ENCODE results near the gene WNK3. TPM values are rescaled to one million over a fixed set of nuclear protein-coding genes. Genes with fewer than 3 reads are reported as not detected.

Gene WNK3
- total RNA-seq, 8 experiments from 2014 or later: 0.20 to 23.2 (median 17.7) TPM

GRCh38 chrX:54180403-54180802, 177.4 kb downstream of the WNK3 start:
- in situ Hi-C loops (cut with MboI; ENCODE audit: low pct_unique_long_range_greater_than_20kb in 2 of 9, low sequenced_read_pairs in 9 of 9, unreplicated experiment in 9 of 9): loop anchor here in 1 of 9 experiments (25.0 kb wide), 1 partner anchor 107 kb away; no protein-coding TSS in a partner anchor
- ATAC-seq (replicated peaks in 6 of 8): no peak
- Histone ChIP-seq H3K4me3 (peak overlapping the region in 2 of 5 donors; percentile 51 to 59), H3K4me1 (replicated peaks in 1 of 2) (peaks cover 0 to 23% of the 10 kb centered on the region in 2 donors), H3K27ac (no peak overlapping the region)
- WGBS, 10 experiments: 0 to 100% (median 43%) methylated on average over 1 to 3 of the region's 4 CpGs; no CpG with 5 or more reads in 5 of the 10 experiments

GRCh38 chrX:54178100-54178940, 179.5 kb downstream of the WNK3 start:
- Histone ChIP-seq H3K4me1 (replicated peaks in 1 of 2) (peaks cover 0 to 23% of the 10 kb centered on the region in 2 donors), H3K4me3 (no peak overlapping the region), H3K27ac (no peak overlapping the region)
- peak in 2 of 8 experiments; percentile 9 to 12 for ATAC-seq (replicated peaks in 6 of 8)
- in situ Hi-C loops (cut with MboI; ENCODE audit: low pct_unique_long_range_greater_than_20kb in 2 of 9, low sequenced_read_pairs in 9 of 9, unreplicated experiment in 9 of 9): loop anchor here in 1 of 9 experiments (25.0 kb wide), 1 partner anchor 109 kb away; no protein-coding TSS in a partner anchor
- WGBS, 10 experiments: 26 to 100% (median 59%) methylated on average over 1 to 5 of the region's 5 CpGs; no CpG with 5 or more reads in 3 of the 10 experiments

- ATAC-seq (replicated peaks in 6 of 8): no peak
These were observed 180.5 kb downstream of the WNK3 start for GRCh38 chrX:54177306-54177705.

GRCh38 chrX:54173791-54174190, 184.1 kb downstream of the WNK3 start:
- H3K4me3 ChIP-seq: no peak overlapping the region
- no peak for ATAC-seq (replicated peaks in 6 of 8)
- WGBS, 10 experiments: 78 to 80% methylated on average over 1 to 3 of the region's 3 CpGs; no CpG with 5 or more reads in 8 of the 10 experiments
- in situ Hi-C loops (cut with MboI; ENCODE audit: low pct_unique_long_range_greater_than_20kb in 2 of 9, low sequenced_read_pairs in 9 of 9, unreplicated experiment in 9 of 9): no loop called here
- H3K4me1 ChIP-seq (replicated peaks in 1 of 2): no peaks in the 10 kb centered on the region
- H3K27ac ChIP-seq: no peak overlapping the region

More at GRCh38 chrX:54177306-54177705, 180.5 kb downstream of the WNK3 start:
- H3K27ac ChIP-seq: no peak overlapping the region
- H3K4me1 ChIP-seq (replicated peaks in 1 of 2): peaks cover 0 to 23% of the 10 kb centered on the region in 2 donors
- in situ Hi-C loops (cut with MboI; ENCODE audit: low pct_unique_long_range_greater_than_20kb in 2 of 9, low sequenced_read_pairs in 9 of 9, unreplicated experiment in 9 of 9): loop anchor here in 1 of 9 experiments (25.0 kb wide), 1 partner anchor 110 kb away; no protein-coding TSS in a partner anchor
- H3K4me3 ChIP-seq: no peak overlapping the region
- WGBS, 10 experiments: 27 to 100% (median 100%) methylated on average over 1 to 3 of the region's 3 CpGs; no CpG with 5 or more reads in 3 of the 10 experiments

- no peak overlapping the region for H3K4me3 ChIP-seq
- no peak overlapping the region for H3K27ac ChIP-seq
- ATAC-seq (replicated peaks in 6 of 8): no peak
- WGBS, 10 experiments: 57 to 100% methylated on average over 1 to 2 of the region's 3 CpGs; no CpG with 5 or more reads in 8 of the 10 experiments
- no peaks in the 10 kb centered on the region for H3K4me1 ChIP-seq (replicated peaks in 1 of 2)
- in situ Hi-C loops (cut with MboI; ENCODE audit: low pct_unique_long_range_greater_than_20kb in 2 of 9, low sequenced_read_pairs in 9 of 9, unreplicated experiment in 9 of 9): no loop called here
These were observed 185.4 kb downstream of the WNK3 start for GRCh38 chrX:54172455-54172854.

- no peak overlapping the region for H3K27ac ChIP-seq
- 8 to 100% (median 79%) methylated on average over 1 to 4 of the region's 4 CpGs; no CpG with 5 or more reads in 4 of the 10 experiments for WGBS, 10 experiments
- in situ Hi-C loops (cut with MboI; ENCODE audit: low pct_unique_long_range_greater_than_20kb in 2 of 9, low sequenced_read_pairs in 9 of 9, unreplicated experiment in 9 of 9): no loop called here
- ATAC-seq (replicated peaks in 6 of 8): peak in 2 of 8 experiments; percentile 28 to 66
- no peak overlapping the region for H3K4me3 ChIP-seq
- H3K4me1 ChIP-seq (replicated peaks in 1 of 2): no peaks in the 10 kb centered on the region
These were observed 186.2 kb downstream of the WNK3 start for GRCh38 chrX:54171527-54172250.

GRCh38 chrX:54171091-54171490, 186.8 kb downstream of the WNK3 start:
- Histone ChIP-seq H3K4me1 (replicated peaks in 1 of 2) (no peaks in the 10 kb centered on the region), H3K27ac (no peak overlapping the region), H3K4me3 (no peak overlapping the region)
- no peak for ATAC-seq (replicated peaks in 6 of 8)
- in situ Hi-C loops (cut with MboI; ENCODE audit: low pct_unique_long_range_greater_than_20kb in 2 of 9, low sequenced_read_pairs in 9 of 9, unreplicated experiment in 9 of 9): no loop called here

GRCh38 chrX:54166915-54167314, 190.9 kb downstream of the WNK3 start:
- H3K27ac ChIP-seq: no peak overlapping the region
- in situ Hi-C loops (cut with MboI; ENCODE audit: low pct_unique_long_range_greater_than_20kb in 2 of 9, low sequenced_read_pairs in 9 of 9, unreplicated experiment in 9 of 9): no loop called here
- ATAC-seq (replicated peaks in 6 of 8): peak in 1 of 8 experiments; percentile 29
- 0 to 100% (median 60%) methylated on average over 1 to 2 of the region's 4 CpGs; no CpG with 5 or more reads in 3 of the 10 experiments for WGBS, 10 experiments
- H3K4me1 ChIP-seq (replicated peaks in 1 of 2): no peaks in the 10 kb centered on the region
- no peak overlapping the region for H3K4me3 ChIP-seq

GRCh38 chrX:54157561-54157960, 200.3 kb downstream of the WNK3 start:
- in situ Hi-C loops (cut with MboI; ENCODE audit: low pct_unique_long_range_greater_than_20kb in 2 of 9, low sequenced_read_pairs in 9 of 9, unreplicated experiment in 9 of 9): no loop called here
- no peaks in the 10 kb centered on the region for H3K4me1 ChIP-seq (replicated peaks in 1 of 2)
- no peak overlapping the region for H3K27ac ChIP-seq
- H3K4me3 ChIP-seq: no peak overlapping the region
- no peak for ATAC-seq (replicated peaks in 6 of 8)

Other genes starting within 250 kb of the WNK3 start
- gene FAM120C, start 174.8 kb downstream of the WNK3 start, total RNA-seq: 10 to 100 TPM in 1 of 8 experiments, 1 to 10 TPM in 7; 2.5 to 10.4 (median 4.5) TPM
- gene TSR2, start 82.4 kb upstream of the WNK3 start, total RNA-seq: 10 to 100 TPM; 21.5 to 43.1 (median 25.0) TPM
- gene FGD1, start 138.2 kb upstream of the WNK3 start, total RNA-seq: 10 to 100 TPM in 7 of 8 experiments, 1 to 10 TPM in 1; 4.1 to 15.1 (median 11.5) TPM
- gene GNL3L, start 172.2 kb upstream of the WNK3 start, total RNA-seq: 10 to 100 TPM; 11.2 to 58.6 (median 23.7) TPM